T-helper 17 cell (primary cell): ENCODE results near the gene TRIM14. TPM values are rescaled to one million over a fixed set of nuclear protein-coding genes. Genes with fewer than 3 reads are reported as not detected.
"Not testable (repeated sequence)": the region's sequence is repeated elsewhere in the genome, so short reads cannot be mapped to it uniquely, and the experiment has no call there.

Source experiments
- ATAC-seq: fragments of 150-1000 bp; cut with Tn5 transposase; 2 replicates; pipeline ENCODE4 v1.10.0; 2021; ENCODE audit warnings: mild to moderate bottlenecking, moderate library complexity
- DNase-seq, 3 donors: peaks; one replicate each; pipeline versions ENCODE4 v3.0.0 to v3.0.0-alpha.2; 2020 to 2021
- H3K9me3 ChIP-seq: one replicate; pipeline ENCODE4 v1.7.0; 2013; ENCODE audit warnings: low read length, mild to moderate bottlenecking; ENCODE audit not compliant: control insufficient read depth, poor library complexity, severe bottlenecking
- H3K27ac Mint-ChIP-seq: one replicate; pipeline ENCODE4 v1.8.0; 2022; ENCODE audit warnings: mild to moderate bottlenecking, moderate library complexity, mixed read lengths
- H3K27me3 Mint-ChIP-seq: one replicate; pipeline ENCODE4 v1.8.0; 2022; ENCODE audit warnings: mixed read lengths
- H3K36me3 Mint-ChIP-seq: one replicate; pipeline ENCODE4 v1.8.0; 2022; ENCODE audit warnings: low read depth, mixed read lengths
- H3K4me1 Mint-ChIP-seq: one replicate; pipeline ENCODE4 v1.8.0; 2022; ENCODE audit warnings: mild to moderate bottlenecking, mixed read lengths
- H3K4me3 Mint-ChIP-seq: one replicate; pipeline ENCODE4 v1.8.0; 2022; ENCODE audit warnings: mild to moderate bottlenecking, moderate library complexity, mixed read lengths
- total RNA-seq, 4 donors: library from RNA in 2 of 4; stranded (reverse) in 2 of 4; gene quantifications; one replicate each; pipeline ENCODE4 v1.2.3 and lab custom pipeline; 2022 to 2026

The TRIM14 gene
- total RNA-seq, 2 donors from 2014 or later: 63.8 to 64.6 TPM

DNA sequence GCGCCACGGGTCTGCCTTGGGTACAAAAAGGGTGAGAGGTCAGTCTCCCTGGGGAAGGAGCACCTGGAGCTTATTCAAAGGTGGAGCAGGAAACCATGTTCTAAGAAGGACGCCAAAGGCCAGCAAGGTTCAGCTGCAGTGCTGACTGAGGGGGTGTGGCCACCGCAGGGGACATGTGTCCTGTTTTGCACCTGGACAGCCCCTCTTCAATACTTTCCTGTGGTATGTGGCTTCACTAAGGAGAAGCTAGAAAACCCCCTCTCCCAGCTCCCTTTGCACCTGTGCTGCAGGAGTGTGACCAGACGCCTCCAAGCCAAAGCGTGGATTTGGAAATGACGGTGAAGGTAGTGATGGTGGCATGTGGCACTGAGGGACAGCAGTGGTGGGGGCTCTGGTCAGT is 23.6 kb downstream of the TRIM14 start:
- no peak for DNase-seq
- Mint-ChIP-seq H3K27ac (peak overlapping the region; percentile 91), H3K4me1 (peaks cover 55% of the 10 kb centered on the region)

DNA sequence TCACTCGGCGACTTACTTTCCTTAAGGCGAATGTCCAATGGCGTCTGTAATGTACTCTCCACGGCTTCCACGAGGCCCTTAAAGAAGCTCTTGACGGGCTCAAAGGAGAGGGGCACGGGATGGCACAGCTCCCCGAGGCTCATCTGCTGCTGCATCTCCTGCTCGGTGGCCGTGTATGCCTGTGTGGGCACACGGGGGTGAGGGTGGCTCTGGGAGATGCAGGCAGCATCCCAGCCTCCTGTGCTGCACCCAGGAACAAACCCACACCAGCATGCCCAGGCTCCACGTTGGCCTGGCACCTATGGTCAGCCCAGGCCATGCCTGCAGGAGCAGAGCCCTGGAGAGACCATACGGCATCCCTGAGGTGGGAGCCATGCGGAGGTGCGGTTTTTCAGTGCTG is 24.2 kb downstream of the TRIM14 start:
- Mint-ChIP-seq H3K27me3 (no peaks in the 10 kb centered on the region), H3K27ac (peak overlapping the region; percentile 91), H3K4me1 (peaks cover 54% of the 10 kb centered on the region), H3K4me3 (no peak overlapping the region), H3K36me3 (peaks cover 21% of the 10 kb centered on the region)
- ATAC-seq (no peak), DNase-seq (no peak)
- no peaks in the 10 kb centered on the region for H3K9me3 ChIP-seq

More for the DNA sequence above, 23.6 kb downstream of the TRIM14 start:
- Mint-ChIP-seq H3K27me3 (no peaks in the 10 kb centered on the region), H3K4me3 (peak overlapping the region; percentile 15), H3K36me3 (peaks cover 19% of the 10 kb centered on the region)
- H3K9me3 ChIP-seq: no peaks in the 10 kb centered on the region
- ATAC-seq: no peak

DNA sequence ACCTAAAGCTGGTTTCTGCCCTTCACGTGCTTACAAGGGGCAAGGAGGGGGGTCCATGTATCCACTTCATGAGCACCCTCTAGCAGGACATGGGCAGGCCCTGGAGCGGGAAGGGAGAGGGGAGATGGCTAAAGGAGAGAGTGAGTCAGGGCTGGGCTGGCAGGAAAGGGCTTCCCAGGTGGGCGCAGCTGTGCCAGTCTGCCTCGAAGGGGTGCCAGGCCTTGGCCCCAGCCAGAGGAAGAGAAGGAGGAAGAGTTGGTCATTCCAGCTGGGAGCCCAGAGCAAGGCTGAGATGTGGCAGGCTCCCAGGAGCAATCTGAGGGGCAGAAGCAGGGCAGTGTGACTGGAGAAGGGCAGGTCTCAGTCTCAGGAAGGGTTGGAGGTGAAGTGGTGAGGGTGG is 24.7 kb downstream of the TRIM14 start:
- Mint-ChIP-seq H3K4me1 (peaks cover 56% of the 10 kb centered on the region), H3K4me3 (peak overlapping the region; percentile 70), H3K36me3 (peaks cover 23% of the 10 kb centered on the region), H3K27me3 (no peaks in the 10 kb centered on the region), H3K27ac (peak overlapping the region; percentile 91)
- DNase-seq (no peak), ATAC-seq (no peak)
- H3K9me3 ChIP-seq: no peaks in the 10 kb centered on the region

DNA sequence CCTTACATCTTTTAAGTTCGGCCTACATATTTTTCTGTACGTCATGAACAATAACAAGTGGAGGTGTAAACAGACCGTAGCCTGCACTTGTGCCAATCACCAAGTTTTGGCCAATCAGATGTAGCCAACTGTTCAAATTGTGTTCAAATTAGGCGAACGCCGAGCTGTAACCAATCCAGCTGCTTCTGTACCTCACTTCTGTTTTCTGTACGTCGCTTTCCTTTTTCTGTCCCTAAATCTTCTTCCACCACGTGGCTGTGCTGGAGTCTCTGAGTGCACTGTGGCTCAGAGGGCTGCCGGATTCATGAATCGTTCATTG is 26.4 kb downstream of the TRIM14 start:
- no peak for ATAC-seq
- Mint-ChIP-seq H3K4me1 (peaks cover 49% of the 10 kb centered on the region), H3K27me3 (no peaks in the 10 kb centered on the region), H3K27ac (peak overlapping the region; percentile 91), H3K4me3 (no peak overlapping the region), H3K36me3 (peaks cover 22% of the 10 kb centered on the region)
- H3K9me3 ChIP-seq: no peaks in the 10 kb centered on the region
- DNase-seq: no peak

DNA sequence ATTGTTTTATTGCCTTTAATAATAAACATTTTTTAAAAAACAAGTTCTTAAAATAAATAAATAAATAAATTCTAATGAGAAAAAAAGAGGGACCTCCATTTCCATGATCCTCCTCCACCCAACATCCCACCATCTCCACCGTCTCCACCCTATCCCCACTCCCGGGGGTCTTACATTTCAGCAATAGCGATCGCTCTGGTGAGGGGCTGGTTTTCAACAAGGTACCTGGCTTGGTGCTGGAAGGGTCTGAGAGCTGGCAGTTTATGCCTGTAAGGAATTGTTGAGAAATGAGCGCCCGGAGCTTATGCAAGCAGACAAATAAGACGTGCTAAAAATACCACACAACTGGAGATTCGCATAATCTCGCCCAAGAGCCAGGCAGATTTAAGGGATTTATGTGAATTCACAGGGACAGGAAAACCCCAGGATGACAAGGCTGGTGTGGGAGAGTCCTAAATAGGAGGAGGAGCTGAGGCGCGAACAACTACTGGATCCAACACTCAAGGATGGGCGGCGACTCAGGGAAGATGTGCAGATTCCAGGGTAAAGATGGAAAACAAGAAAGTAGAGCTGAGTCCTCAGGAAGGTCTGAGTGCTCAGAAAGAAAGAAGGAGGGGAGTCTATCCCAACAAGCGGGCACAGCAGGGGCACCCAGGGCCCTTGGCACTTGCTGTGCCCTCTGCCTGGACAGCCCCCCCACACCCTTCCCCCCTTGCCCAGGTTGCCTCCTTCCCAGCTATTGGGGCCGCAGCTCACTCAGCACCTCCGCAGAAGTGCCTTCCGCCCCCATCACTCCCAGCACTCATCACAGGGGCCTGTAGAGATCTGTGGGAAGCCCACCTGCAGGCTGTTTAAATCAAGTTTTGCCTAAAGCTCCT is 27.0 kb downstream of the TRIM14 start:
- Mint-ChIP-seq H3K4me3 (no peak overlapping the region), H3K27ac (peak overlapping the region; percentile 91), H3K36me3 (peaks cover 16% of the 10 kb centered on the region), H3K4me1 (peaks cover 45% of the 10 kb centered on the region), H3K27me3 (no peaks in the 10 kb centered on the region)
- DNase-seq (no peak), ATAC-seq (no peak)
- no peaks in the 10 kb centered on the region for H3K9me3 ChIP-seq

DNA sequence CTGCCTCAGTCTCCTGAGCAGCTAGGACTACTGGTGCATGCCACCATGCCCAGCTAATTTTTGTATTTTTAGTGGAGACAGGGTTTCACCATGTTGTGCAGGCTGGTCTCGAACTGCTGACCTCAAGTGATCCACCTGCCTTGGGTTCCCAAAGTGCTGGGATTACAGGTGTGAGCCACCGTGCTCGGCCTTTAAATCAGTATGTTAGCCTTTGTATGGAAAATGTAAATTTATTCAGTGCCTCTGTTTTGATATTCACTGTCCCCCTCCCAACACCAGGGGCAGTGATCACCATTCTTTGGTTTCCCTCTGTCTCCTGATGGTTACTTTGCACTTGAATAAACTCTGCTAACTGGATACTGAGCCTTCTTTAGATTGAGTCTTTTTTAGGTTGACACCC is 28.3 kb downstream of the TRIM14 start:
- H3K27ac Mint-ChIP-seq: peak overlapping the region; percentile 95
- H3K27me3 Mint-ChIP-seq, DNase-seq, H3K9me3 ChIP-seq, H3K4me3 Mint-ChIP-seq, ATAC-seq: not testable (repeated sequence)
- peaks cover 47% of the 10 kb centered on the region for H3K4me1 Mint-ChIP-seq
- H3K36me3 Mint-ChIP-seq: peaks cover 24% of the 10 kb centered on the region

DNA sequence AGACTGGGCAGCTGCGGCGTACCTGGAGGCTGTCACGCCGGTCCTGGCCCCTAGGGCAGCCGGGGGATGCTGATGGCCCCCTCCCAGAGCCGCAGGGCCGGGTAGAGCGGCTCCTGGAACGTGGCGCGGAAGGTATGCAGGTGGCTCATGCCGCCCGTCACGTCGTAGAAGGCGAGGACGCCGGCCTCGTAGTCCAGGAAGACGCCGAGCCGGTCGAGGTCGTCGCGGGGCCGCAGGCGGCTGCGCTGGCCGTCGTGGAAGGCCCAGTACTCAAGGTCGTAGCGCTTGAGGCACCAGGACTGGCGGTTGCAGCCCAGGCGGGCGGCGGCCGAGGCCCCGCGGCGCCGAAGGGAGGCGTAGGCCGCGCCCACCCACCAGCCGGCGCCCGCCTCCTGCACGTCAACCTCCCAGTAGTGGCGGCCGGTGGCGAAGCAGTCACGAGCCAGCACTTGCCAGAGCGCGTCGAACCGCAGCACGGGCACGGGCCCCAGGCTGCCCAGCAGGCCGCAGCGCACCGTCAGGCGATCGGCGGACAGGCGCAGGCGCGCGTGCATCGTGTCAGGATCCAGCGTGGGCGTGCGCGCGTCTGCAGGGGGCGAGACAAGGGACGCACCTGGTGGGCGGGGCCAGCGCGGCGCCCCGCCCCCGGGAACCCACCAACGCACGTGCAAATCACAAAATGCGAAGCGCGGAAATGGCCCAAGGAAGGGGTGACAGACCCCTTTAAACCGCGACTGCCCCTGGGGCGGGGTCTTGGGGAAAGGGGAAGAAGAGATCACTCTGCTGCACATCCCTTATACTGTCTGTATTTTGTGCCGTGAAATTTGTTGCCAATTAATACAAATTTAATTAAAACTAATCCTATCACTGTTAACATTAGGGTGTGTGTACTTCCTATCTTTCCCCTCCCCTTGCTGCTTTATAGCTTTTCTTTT is 31.3 kb downstream of the TRIM14 start:
- DNase-seq (peak; percentile 19 to 48 (median 35)), ATAC-seq (peak; percentile 76)
- H3K27me3 Mint-ChIP-seq: no peaks in the 10 kb centered on the region
- peak overlapping the region; percentile 95 for H3K27ac Mint-ChIP-seq
- peak overlapping the region; percentile 79 for H3K4me3 Mint-ChIP-seq
- H3K9me3 ChIP-seq: no peaks in the 10 kb centered on the region
- H3K36me3 Mint-ChIP-seq: peaks cover 19% of the 10 kb centered on the region
- peaks cover 41% of the 10 kb centered on the region for H3K4me1 Mint-ChIP-seq

DNA sequence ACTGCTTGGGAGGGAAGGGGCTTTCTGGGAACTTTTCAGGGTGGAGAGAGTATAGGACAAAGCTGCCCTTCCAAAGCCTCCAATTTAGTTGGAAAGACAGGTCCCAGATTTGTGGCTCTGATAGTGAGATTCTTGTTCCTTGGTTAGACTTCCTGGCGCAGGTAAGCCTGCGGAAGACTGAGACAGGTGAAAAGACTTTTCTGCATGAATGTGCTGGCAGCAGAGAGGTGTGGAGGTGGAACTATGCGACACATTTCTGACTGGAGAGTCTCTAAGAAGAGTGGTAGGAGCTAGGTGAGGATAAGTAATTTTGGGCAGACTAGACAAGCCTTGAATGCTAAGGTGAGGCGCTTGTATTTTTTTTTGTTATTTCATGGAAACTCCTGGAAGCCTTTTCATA is 32.6 kb downstream of the TRIM14 start:
- no peaks in the 10 kb centered on the region for H3K9me3 ChIP-seq
- peak overlapping the region; percentile 79 for H3K4me3 Mint-ChIP-seq
- peaks cover 44% of the 10 kb centered on the region for H3K4me1 Mint-ChIP-seq
- no peaks in the 10 kb centered on the region for H3K27me3 Mint-ChIP-seq
- H3K27ac Mint-ChIP-seq: peak overlapping the region; percentile 82
- no peak for DNase-seq
- ATAC-seq: no peak
- H3K36me3 Mint-ChIP-seq: peaks cover 17% of the 10 kb centered on the region

DNA sequence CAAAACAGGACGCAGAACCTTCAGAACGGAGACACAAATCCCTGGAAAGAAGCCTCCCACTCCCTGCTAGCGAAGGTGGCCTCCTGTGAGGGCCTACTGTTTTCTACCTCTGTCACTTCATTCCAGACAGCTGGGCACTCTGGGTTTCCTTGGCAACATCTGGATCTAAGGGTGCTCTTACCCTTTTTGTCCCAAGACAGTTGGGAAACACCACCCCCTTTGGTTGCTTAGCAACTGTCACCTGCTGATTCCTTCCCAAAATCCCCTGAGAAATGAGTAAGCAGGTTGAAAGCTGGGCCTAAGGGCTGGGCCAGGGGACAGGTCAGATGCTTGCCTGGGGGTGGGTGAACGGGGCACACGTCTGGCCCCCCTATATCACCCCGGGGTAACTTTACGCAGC is 33.1 kb downstream of the TRIM14 start:
- no peak for DNase-seq
- no peak overlapping the region for H3K4me3 Mint-ChIP-seq
- peaks cover 17% of the 10 kb centered on the region for H3K36me3 Mint-ChIP-seq
- H3K4me1 Mint-ChIP-seq: peaks cover 46% of the 10 kb centered on the region
- H3K9me3 ChIP-seq: no peaks in the 10 kb centered on the region
- ATAC-seq: no peak
- no peaks in the 10 kb centered on the region for H3K27me3 Mint-ChIP-seq
- H3K27ac Mint-ChIP-seq: peak overlapping the region; percentile 82

DNA sequence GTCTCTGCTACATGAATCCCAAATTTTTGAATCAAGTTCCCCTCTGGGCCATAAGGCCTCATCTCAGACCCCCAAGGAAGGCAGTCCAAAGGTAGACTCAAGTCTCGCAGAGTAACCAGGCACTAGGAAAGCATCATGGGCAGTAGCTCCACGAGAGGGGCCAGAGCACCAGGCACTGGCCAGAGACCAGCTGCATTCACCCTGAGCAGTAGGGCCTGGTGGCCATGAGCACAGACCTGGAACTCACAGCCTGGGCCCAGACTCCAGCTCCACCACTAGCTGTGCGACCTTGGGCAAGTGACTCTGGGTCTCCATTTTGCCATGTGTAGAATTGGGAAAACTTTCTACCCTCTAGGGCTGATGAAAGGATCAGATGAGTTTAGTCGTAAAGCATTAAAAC is 34.0 kb downstream of the TRIM14 start:
- no peak for DNase-seq
- Mint-ChIP-seq H3K27ac (peak overlapping the region; percentile 82), H3K4me3 (no peak overlapping the region), H3K4me1 (peaks cover 44% of the 10 kb centered on the region), H3K27me3 (no peaks in the 10 kb centered on the region), H3K36me3 (peaks cover 16% of the 10 kb centered on the region)
- no peak for ATAC-seq
- no peaks in the 10 kb centered on the region for H3K9me3 ChIP-seq

DNA sequence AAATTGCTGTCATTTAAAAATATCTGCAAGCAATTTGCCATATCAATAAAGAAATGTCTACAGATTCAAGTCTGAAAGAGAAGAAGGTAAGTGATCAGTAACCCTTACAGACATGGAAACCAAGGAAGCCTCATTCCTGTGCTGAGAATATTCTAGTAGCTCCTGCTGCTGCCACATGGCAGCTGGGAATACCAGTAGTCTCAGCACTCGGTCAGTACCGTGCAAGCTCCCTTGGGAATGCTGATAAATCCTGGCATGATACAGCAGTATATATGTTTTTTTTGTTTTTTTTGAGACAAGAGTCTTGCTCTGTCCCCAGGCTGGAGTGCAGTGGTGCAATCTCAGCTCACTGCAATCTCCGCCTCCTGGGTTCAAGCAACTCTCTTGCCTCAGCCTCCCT is 34.6 kb downstream of the TRIM14 start:
- no peak for ATAC-seq
- H3K27me3 Mint-ChIP-seq: no peaks in the 10 kb centered on the region
- no peaks in the 10 kb centered on the region for H3K9me3 ChIP-seq
- peaks cover 41% of the 10 kb centered on the region for H3K4me1 Mint-ChIP-seq
- no peak overlapping the region for H3K4me3 Mint-ChIP-seq
- peak overlapping the region; percentile 82 for H3K27ac Mint-ChIP-seq
- H3K36me3 Mint-ChIP-seq: peaks cover 13% of the 10 kb centered on the region
- DNase-seq: no peak

DNA sequence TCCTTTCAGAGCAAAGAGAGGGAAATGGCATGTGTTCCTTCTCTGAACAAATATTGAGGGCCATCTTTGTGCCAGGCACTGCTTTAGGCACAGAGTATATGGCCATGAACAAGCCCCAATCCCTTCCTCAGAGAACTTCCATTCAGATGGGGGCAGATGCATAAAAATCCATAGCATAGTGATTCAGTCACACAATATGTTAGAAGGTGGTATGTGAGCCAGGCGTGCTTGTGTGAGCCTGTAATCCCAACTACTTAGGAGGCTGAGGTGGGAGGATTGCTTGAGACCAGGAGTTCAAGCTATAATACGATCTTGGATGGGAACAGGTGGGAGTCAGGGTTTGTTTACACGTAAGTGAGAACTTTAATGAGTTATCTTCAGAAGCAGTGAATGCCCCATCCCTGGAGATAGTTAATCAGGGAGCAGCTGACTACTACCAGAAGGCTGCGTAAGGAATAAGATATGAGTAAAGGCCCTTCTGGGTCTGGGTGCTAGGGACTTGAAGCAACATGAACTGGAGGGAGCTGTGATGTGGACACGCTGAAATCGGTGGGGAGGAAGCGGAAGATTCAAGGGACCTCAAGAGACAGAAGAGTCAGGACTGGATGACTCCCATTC is 35.3 kb downstream of the TRIM14 start:
- no peaks in the 10 kb centered on the region for H3K27me3 Mint-ChIP-seq
- peaks cover 43% of the 10 kb centered on the region for H3K4me1 Mint-ChIP-seq
- no peaks in the 10 kb centered on the region for H3K9me3 ChIP-seq
- H3K27ac Mint-ChIP-seq: peak overlapping the region; percentile 82
- H3K4me3 Mint-ChIP-seq: no peak overlapping the region
- ATAC-seq (no peak), DNase-seq (no peak)
- peaks cover 13% of the 10 kb centered on the region for H3K36me3 Mint-ChIP-seq

DNA sequence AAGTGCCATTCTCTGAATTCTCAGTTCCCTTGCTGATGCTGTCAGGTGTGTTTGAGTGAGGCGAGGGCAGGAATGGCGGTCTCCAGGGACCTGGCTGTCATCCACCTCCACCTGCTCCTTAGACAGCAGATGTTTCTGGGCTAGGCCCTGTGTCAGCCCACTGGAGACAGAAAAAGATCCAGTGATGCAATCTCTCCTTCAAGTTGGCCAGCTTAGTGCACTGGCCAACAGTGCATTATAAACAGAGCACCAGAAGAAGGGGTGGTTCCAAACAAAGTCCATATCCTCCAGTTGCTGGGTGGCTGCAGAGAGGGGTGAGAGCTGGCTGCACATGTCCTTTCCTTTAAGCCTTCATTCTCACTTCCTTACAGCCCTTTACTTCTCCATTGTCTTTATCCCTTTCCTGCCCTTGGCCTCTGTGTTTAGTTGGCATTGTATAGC is 35.9 kb downstream of the TRIM14 start:
- peaks cover 13% of the 10 kb centered on the region for H3K36me3 Mint-ChIP-seq
- H3K27me3 Mint-ChIP-seq: no peaks in the 10 kb centered on the region
- no peak for DNase-seq
- H3K27ac Mint-ChIP-seq: peak overlapping the region; percentile 82
- ATAC-seq: no peak
- no peak overlapping the region for H3K4me3 Mint-ChIP-seq
- no peaks in the 10 kb centered on the region for H3K9me3 ChIP-seq
- H3K4me1 Mint-ChIP-seq: peaks cover 43% of the 10 kb centered on the region
